Retinal pigment epithelial cell (primary cell): ENCODE measurements around the gene TRIM2.

Experiments
- DNase-seq: peaks from one replicate; pipeline ENCODE4 v3.0.0-alpha.2; 2010; ENCODE audit warnings: low read depth
- H3K4me3 ChIP-seq: 2 replicates; pipeline ENCODE4 v1.5.1; 2011; ENCODE audit warnings: mild to moderate bottlenecking, low read length, control low read depth, moderate library complexity
- TF ChIP-seq, protein P1 (sequence below): conservative IDR thresholded peaks from 2 replicates; pipeline ENCODE4 v1.5.1; 2011; ENCODE audit warnings: low read depth, low read length, control low read depth, inconsistent platforms

The TRIM2 gene

DNA sequence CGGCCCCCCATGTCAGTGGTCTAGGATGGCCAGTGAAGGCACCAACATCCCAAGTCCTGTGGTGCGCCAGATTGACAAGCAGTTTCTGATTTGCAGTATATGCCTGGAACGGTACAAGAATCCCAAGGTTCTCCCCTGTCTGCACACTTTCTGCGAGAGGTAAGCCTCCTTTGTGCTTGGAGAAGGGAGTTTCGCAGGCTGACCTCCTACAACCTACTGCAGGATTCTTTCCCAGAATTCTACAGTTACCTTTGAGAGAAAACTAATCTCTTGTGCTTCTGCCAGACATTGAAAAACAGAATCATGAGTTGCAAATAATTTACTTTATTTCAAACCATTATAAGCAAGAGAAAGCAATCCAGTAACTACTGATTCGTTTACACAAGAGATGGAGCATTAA lies 66.1 kb downstream of the TRIM2 start:
- TF ChIP-seq, protein P1, sequence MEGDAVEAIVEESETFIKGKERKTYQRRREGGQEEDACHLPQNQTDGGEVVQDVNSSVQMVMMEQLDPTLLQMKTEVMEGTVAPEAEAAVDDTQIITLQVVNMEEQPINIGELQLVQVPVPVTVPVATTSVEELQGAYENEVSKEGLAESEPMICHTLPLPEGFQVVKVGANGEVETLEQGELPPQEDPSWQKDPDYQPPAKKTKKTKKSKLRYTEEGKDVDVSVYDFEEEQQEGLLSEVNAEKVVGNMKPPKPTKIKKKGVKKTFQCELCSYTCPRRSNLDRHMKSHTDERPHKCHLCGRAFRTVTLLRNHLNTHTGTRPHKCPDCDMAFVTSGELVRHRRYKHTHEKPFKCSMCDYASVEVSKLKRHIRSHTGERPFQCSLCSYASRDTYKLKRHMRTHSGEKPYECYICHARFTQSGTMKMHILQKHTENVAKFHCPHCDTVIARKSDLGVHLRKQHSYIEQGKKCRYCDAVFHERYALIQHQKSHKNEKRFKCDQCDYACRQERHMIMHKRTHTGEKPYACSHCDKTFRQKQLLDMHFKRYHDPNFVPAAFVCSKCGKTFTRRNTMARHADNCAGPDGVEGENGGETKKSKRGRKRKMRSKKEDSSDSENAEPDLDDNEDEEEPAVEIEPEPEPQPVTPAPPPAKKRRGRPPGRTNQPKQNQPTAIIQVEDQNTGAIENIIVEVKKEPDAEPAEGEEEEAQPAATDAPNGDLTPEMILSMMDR: no peak
- no peak for DNase-seq
- H3K4me3 ChIP-seq: no peak overlapping the region

DNA sequence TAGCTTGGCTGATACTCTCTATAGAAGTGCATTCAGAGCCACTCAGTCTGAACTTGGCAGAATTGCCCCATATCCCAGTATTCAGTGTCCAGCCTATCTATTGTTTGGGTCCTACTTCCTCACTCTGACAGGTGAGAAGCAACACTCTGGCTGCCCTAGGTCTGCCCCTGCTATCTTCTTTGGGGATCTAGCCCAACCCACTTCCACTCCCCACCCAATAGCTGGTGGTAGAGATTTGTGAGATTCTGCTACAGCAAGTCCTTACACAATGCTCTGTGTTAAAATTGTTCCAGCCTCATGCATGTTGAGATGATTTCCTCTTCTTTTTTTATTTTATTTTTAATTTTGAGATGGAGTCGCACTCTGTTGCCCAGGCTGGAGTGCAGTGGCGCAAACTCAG lies 67.6 kb downstream of the TRIM2 start:
- no peak overlapping the region for H3K4me3 ChIP-seq
- no peak for DNase-seq
- TF ChIP-seq, protein P1: no peak

DNA sequence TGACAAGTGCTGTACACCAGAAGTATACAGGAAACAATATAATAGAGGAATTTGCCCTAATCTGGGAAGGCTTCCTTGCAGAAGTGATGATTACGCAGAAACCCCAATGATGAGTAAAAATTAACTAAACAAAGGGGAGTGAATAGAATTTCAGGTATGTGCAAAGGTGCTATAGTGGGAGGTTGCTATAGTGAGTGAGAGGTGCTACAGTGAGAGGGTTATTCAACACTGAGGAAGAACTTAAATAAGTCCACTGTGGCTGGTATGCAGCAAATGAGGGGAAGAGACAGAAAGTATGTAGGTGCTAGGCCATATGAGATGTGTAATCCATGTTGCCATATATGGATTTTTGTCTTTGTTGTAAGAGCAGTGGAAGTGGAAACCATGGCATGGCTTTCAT lies 69.5 kb downstream of the TRIM2 start:
- TF ChIP-seq, protein P1: no peak
- no peak overlapping the region for H3K4me3 ChIP-seq
- no peak for DNase-seq

DNA sequence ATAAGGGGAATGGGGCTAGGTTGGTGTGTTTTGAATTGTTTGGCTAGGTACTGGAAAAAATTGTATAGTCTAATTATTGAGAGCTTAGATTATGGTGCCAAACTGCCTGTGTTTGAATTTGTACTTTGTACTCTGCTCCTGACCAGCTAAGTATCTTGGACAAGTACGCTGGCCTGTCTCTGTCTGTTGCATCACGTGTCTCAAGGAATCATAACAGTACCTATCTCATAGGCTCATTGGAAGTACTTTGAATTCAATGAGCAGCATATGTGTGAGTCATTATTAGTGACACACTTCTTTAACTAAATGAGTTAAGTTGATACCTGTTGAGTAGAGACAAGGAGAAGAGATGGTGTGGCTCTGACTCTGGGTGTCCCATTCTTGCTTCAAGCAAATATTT lies 70.7 kb downstream of the TRIM2 start:
- H3K4me3 ChIP-seq: no peak overlapping the region
- no peak for DNase-seq
- TF ChIP-seq, protein P1: no peak

DNA sequence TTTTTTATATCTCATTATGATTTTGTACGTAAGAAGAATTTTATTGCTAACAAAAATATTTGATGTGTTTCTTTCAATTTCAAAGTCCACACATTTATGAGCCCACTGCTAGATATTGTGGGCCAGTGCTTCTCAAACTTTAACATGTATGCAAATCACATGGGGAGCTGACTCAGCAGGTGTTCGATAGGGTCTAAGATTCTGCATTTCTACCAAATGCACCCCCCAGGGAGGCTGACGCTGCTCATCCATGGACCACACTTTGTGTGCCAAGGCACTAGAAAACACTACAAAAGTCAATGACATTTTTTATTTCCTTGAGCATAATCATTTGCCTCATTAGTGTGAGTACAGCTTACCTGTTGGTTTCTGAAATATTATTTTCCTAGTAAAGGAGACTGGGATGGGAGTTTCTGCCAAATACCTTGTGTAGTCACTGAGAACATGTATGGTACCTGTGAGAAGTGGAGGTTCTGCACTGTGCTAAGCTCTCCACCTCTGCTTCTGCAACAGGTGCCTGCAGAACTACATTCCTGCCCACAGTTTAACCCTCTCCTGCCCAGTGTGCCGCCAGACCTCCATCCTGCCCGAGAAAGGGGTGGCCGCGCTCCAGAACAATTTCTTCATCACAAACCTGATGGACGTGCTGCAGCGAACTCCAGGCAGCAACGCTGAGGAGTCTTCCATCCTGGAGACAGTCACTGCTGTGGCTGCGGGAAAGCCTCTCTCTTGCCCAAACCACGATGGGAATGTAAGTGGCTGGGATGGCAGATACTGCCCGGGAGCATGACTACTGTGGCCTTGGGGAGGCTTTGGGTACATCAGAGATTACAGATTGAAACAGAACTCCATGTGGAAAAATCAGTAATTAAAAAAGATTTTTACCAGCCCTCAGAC lies 71.4 kb downstream of the TRIM2 start:
- TF ChIP-seq, protein P1: no peak
- no peak for DNase-seq
- H3K4me3 ChIP-seq: no peak overlapping the region

DNA sequence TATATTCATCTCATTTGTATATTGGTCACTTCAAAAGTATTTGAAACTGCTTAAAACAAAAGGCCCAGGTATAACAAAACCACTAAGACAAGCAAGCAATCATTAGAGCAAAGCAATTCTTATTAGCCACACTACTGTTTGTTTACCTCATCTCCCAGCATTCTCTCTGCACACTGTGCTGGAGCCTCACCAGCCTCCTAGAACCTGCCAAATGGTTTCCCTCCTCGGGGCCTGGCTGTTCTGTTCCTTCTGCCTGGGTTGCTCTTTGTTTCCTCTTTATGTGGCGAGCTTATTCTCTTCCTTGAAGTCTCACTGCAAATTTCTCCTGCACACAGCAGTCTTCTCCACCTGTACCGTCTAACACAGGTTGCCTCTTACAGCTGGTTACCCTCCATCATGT lies 72.7 kb downstream of the TRIM2 start:
- TF ChIP-seq, protein P1: no peak
- H3K4me3 ChIP-seq: no peak overlapping the region
- no peak for DNase-seq

DNA sequence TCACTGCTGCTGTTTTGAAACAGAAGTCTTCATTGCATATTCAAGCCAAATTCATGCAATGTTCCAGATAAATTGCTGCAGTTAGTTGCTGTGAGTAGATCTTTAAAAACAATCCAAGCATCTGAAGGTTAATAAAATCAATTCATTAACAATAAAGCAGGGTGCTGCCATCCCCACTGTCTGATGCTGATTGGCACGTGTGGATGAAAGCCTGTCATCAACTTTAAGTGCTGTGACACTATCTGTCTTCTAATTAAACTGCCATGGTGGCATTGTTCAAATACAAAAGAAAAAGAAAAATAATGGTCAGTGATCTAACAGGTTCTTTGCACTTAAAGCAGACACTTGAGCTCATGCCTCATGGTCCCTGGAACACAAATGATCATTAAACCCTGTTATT lies 77.2 kb downstream of the TRIM2 start:
- H3K4me3 ChIP-seq: no peak overlapping the region
- no peak for DNase-seq
- TF ChIP-seq, protein P1: no peak
